ENCODE results near the gene ZBTB20.

The ZBTB20 gene

DNA sequence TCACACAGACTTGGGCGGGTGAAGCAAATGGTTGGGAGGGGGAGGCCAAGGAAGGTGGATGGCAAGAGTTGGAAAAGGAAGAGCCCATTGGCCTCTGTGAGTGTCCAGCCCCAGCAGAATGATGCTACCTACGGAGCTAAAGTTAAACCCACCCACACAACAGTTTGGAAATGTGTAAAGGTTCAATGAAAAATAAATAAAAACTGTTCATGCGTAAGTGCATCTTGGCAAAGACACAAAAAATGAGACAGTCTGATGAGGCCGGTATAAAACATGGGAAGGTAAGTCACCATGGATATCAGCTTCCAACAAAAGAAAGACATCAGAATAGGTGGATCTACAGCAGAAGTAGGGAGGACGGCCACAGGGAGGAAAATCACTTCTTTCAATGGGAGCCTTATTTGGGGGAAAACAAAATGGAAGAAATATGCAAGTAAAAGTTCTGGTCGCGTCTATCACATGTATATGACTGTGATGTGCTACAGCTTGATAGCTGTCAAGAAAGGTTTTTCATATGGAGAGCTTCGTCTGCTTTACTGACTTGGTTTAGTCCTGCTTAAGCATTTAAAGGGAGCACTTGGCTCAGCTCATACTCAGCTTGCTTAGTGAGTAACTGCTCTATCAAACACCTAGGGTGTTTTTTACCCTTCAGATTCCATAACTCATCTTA lies 770.4 kb downstream of the ZBTB20 start:
- DNase-seq (ENCODE audit: low read depth) = no peak
- TF ChIP-seq, protein P1, sequence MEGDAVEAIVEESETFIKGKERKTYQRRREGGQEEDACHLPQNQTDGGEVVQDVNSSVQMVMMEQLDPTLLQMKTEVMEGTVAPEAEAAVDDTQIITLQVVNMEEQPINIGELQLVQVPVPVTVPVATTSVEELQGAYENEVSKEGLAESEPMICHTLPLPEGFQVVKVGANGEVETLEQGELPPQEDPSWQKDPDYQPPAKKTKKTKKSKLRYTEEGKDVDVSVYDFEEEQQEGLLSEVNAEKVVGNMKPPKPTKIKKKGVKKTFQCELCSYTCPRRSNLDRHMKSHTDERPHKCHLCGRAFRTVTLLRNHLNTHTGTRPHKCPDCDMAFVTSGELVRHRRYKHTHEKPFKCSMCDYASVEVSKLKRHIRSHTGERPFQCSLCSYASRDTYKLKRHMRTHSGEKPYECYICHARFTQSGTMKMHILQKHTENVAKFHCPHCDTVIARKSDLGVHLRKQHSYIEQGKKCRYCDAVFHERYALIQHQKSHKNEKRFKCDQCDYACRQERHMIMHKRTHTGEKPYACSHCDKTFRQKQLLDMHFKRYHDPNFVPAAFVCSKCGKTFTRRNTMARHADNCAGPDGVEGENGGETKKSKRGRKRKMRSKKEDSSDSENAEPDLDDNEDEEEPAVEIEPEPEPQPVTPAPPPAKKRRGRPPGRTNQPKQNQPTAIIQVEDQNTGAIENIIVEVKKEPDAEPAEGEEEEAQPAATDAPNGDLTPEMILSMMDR (IDR thresholded peaks at IDR 0.05; ENCODE audit: low read depth, low read length, missing control alignments) = no peak
- H3K4me3 ChIP-seq (ENCODE audit: low read depth, low read length) = no peak overlapping the region

DNA sequence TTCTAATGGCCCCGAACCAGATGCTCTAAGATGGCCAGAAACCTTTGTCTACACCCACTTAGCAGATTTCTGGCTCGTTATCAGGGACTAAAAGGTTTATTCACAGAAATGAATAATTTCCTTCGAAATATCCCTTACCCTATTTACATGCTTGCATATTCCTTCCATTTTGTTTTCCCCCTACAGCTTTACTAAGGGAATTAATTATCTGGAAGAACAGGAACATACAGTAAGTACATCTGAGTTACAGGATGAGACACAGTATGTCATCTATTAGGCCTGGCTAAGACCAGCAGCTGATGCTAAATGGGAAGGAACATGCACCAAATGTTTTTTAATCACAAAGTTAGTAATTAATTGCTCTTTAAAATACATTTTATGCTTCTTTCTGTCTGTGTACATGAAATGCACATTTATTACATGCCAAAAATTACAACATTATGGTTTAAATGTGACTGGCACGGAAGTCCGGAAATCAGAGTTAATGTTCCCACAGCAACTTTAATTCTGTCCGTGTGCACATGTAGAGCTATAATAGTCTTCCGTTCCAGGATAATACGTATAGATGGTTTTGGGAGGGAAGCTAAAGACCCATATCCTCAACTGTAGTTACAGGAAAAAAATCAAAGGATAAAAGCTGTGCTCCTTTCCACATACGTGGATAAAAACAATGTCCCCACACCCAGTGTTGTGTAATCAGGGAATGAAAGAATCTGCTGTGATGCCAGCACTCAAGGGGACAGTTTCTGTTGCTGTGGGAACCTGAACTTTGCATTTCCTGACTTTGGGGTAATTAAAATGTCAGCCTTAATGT lies 771.3 kb downstream of the ZBTB20 start:
- DNase-seq (ENCODE audit: low read depth) = no peak

DNA sequence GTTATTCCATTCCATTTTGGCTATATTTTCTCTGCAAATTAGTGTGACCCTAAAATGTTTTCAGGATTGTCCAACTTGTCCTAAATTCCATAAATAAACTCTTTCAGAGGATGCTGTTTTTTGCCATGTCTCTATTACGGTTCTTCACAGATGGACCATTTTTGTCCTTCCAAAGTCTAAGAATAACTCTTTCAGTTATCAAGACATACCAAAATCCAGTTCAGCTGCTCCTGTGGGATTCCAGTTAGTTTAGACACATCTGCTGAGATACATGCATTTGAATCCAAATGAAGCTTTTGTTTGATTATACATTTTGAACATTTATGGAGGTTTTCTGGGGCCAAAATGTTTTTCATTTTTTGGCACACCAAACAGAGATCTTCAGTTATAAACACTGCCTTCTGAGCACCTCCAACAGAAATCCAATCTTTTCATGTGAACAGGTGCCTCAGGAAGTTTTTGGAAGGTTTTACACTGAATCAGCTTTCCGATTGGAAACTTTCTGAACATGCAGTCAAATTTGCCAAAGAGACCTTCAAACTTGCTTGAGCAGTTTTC lies 772.6 kb downstream of the ZBTB20 start:
- DNase-seq (ENCODE audit: low read depth) = no peak

More for the DNA sequence above, 771.3 kb downstream of the ZBTB20 start:
- TF ChIP-seq, protein P1 (IDR thresholded peaks at IDR 0.05; ENCODE audit: low read depth, low read length, missing control alignments) = no peak
- H3K4me3 ChIP-seq (ENCODE audit: low read depth, low read length) = no peak overlapping the region

DNA sequence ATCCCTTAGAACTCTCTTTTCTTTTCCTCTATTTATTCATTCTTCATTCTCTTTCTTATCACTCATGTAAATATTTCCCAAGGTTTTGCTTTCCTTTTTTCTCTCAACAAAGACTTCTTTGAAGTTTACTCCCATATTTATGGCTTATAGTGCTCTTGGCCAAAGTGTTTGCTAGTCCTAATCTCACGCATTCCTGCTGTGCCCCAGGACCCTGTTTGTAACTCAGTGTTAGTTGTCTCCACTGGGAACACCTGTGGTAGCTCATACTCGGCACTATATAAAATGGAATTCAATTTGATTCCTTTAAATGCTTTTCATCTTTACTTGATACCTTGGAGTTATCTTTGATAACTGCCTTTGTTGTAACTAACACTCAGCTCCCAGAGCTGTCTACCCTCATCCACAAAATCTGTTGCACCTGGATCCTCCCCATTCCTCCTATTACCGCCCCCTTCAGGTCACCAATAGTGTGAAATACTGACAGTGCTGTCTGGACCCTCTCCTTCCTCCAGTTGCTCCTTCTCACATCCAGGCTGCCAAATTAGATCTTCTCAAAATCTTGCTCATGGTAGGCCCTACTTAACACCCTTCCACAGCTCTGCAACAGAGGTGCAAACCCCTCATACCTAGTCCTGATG lies 776.4 kb downstream of the ZBTB20 start:
- H3K4me3 ChIP-seq (ENCODE audit: low read depth, low read length) = no peak overlapping the region
- DNase-seq (ENCODE audit: low read depth) = no peak
- TF ChIP-seq, protein P1 (IDR thresholded peaks at IDR 0.05; ENCODE audit: low read depth, low read length, missing control alignments) = peak; percentile 42

More for the DNA sequence above, 772.6 kb downstream of the ZBTB20 start:
- H3K4me3 ChIP-seq (ENCODE audit: low read depth, low read length) = no peak overlapping the region
- TF ChIP-seq, protein P1 (IDR thresholded peaks at IDR 0.05; ENCODE audit: low read depth, low read length, missing control alignments) = no peak

DNA sequence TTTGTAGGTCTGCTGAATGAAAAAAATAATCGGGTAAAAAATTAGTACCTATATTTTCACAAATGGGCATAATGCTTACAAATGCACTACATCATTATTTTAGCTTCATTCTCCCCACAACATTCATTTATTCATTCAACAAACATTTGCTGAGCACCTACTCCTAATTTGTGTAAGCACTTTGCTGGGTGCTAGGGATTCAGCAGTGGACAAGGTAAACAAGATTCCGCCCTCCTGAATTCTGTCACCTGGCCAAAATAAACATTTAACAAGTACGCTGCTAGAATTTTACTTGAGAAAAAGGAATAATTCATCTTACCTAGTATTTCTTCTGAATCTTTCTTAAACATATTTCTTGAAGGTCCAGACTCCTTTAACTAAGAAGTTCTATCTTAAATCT lies 781.2 kb downstream of the ZBTB20 start:
- TF ChIP-seq, protein P1 (IDR thresholded peaks at IDR 0.05; ENCODE audit: low read depth, low read length, missing control alignments) = no peak
- DNase-seq (ENCODE audit: low read depth) = no peak
- H3K4me3 ChIP-seq (ENCODE audit: low read depth, low read length) = no peak overlapping the region

DNA sequence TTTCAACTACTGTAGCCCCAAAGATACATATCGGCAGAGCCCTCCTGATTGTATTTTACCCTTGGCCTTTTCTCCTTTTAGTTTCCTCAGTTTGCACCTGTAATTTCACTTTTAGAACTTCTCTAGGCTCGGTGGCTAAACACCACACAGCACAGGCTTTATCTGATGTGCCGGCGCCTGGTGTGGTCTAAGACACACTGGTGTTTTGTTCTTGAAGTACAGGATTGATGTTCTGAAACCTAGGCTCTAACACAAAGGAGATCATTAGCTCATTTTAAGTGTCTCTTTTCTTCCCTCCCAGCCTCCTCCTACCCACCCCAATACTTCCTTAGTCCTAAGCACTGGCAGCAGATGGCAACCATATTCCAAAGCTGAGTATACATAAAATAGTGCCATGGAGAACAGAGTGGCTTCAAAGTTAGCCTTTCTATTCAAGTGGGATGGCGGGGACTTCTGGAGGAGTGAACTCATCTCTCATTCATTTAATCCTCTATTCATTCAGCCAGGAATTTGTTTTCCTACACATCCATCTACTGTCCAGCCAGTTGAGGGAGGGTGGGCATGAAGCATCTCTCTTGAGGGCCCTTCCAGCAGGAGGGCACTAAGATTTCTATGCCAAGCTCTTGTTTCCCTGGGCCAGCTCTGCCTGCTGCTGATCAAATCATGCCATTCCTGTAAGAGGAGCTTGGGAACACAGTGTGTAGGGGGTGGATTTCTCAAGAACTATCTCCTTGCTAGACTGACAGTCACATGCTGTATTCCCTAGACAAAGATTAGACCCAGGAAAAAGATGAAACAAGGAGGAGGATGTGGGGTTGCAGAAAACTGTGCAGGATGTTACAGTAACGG lies 782.1 kb downstream of the ZBTB20 start:
- no peak overlapping the region for H3K4me3 ChIP-seq (ENCODE audit: low read depth, low read length)
- TF ChIP-seq, protein P1 (IDR thresholded peaks at IDR 0.05; ENCODE audit: low read depth, low read length, missing control alignments) = no peak
- no peak for DNase-seq (ENCODE audit: low read depth)

Data from GM12864 (cell line).